ENCODE data around the gene TRIO.

TRIO gene

DNA sequence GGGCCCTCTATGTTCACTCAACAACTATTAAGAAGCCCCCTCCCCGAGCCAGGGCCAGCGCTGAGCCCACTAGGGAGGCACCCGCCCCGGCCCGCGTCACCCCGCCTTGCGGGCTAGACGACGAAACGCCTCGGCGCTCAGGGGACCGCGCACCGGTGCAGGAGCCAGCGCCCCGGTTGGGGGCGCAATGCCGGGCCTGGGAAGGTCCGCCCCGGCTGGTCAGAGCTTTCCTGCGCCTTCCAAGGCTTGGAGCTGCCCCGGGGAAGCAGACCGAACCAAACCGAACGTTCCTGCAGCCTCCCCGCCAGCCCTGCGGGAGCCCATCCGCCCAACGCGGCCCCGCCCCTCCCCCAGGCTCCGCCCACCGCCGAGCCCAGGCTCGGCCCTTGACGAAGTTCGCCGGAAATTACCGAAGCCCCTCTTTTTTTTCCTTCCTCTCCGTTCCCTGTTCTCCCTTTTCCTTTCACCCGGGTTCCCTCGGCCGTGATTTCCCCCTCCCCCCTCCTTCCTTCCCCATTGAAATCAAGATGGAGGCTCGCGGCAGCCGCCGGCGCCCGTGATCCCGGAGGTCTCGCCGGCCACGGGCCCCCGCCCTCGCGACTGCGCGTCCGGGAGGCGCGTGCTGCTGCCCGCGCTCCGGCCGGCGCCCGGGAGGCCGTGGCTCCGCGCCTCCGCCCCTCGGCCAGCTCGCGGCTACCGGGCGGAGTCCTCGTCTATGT, at the start of gene TRIO (continued):
- peak; percentile 100 for TF ChIP-seq IKZF3 (tag by site-specific recombination; IDR thresholded peaks at IDR 0.05)
- TF ChIP-seq ZNF16 (tag by site-specific recombination; IDR thresholded peaks at IDR 0.05; ENCODE audit: low read depth) = no peak
- peak; percentile 49 for TF ChIP-seq ZNF335 (tag by site-specific recombination; conservative IDR thresholded peaks at IDR 0.05)
- TF ChIP-seq KLF8 (tag by site-specific recombination; IDR thresholded peaks at IDR 0.05) = peak; percentile 96
- TF ChIP-seq ZNF610 (tag by site-specific recombination; IDR thresholded peaks at IDR 0.05; ENCODE audit: borderline replicate concordance) = 0 out of 2 replicates have a peak, but pooled peaks have one; percentile 54
- TF ChIP-seq FEZF1 (tag by site-specific recombination; IDR thresholded peaks at IDR 0.05) = no peak
- TF ChIP-seq, protein P1, sequence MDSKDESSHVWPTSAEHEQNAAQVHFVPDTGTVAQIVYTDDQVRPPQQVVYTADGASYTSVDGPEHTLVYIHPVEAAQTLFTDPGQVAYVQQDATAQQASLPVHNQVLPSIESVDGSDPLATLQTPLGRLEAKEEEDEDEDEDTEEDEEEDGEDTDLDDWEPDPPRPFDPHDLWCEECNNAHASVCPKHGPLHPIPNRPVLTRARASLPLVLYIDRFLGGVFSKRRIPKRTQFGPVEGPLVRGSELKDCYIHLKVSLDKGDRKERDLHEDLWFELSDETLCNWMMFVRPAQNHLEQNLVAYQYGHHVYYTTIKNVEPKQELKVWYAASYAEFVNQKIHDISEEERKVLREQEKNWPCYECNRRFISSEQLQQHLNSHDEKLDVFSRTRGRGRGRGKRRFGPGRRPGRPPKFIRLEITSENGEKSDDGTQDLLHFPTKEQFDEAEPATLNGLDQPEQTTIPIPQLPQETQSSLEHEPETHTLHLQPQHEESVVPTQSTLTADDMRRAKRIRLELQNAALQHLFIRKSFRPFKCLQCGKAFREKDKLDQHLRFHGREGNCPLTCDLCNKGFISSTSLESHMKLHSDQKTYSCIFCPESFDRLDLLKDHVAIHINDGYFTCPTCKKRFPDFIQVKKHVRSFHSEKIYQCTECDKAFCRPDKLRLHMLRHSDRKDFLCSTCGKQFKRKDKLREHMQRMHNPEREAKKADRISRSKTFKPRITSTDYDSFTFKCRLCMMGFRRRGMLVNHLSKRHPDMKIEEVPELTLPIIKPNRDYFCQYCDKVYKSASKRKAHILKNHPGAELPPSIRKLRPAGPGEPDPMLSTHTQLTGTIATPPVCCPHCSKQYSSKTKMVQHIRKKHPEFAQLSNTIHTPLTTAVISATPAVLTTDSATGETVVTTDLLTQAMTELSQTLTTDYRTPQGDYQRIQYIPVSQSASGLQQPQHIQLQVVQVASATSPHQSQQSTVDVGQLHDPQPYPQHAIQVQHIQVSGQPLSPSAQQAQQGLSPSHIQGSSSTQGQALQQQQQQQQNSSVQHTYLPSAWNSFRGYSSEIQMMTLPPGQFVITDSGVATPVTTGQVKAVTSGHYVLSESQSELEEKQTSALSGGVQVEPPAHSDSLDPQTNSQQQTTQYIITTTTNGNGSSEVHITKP (tag by site-specific recombination; IDR thresholded peaks at IDR 0.05) = peak; percentile 97
- TF ChIP-seq, protein P2, sequence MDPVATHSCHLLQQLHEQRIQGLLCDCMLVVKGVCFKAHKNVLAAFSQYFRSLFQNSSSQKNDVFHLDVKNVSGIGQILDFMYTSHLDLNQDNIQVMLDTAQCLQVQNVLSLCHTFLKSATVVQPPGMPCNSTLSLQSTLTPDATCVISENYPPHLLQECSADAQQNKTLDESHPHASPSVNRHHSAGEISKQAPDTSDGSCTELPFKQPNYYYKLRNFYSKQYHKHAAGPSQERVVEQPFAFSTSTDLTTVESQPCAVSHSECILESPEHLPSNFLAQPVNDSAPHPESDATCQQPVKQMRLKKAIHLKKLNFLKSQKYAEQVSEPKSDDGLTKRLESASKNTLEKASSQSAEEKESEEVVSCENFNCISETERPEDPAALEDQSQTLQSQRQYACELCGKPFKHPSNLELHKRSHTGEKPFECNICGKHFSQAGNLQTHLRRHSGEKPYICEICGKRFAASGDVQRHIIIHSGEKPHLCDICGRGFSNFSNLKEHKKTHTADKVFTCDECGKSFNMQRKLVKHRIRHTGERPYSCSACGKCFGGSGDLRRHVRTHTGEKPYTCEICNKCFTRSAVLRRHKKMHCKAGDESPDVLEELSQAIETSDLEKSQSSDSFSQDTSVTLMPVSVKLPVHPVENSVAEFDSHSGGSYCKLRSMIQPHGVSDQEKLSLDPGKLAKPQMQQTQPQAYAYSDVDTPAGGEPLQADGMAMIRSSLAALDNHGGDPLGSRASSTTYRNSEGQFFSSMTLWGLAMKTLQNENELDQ (tag by site-specific recombination; IDR thresholded peaks at IDR 0.05; ENCODE audit: low read depth) = no peak
- TF ChIP-seq TCF7L2 (IDR thresholded peaks at IDR 0.05; ENCODE audit: borderline replicate concordance, low read depth, low read length) = no peak
- TF ChIP-seq, protein P3, sequence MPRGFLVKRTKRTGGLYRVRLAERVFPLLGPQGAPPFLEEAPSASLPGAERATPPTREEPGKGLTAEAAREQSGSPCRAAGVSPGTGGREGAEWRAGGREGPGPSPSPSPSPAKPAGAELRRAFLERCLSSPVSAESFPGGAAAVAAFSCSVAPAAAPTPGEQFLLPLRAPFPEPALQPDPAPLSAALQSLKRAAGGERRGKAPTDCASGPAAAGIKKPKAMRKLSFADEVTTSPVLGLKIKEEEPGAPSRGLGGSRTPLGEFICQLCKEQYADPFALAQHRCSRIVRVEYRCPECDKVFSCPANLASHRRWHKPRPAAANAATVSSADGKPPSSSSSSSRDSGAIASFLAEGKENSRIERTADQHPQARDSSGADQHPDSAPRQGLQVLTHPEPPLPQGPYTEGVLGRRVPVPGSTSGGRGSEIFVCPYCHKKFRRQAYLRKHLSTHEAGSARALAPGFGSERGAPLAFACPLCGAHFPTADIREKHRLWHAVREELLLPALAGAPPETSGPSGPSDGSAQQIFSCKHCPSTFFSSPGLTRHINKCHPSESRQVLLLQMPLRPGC (tag by site-specific recombination; IDR thresholded peaks at IDR 0.05) = no peak
- TF ChIP-seq ZBTB7A (tag by site-specific recombination; IDR thresholded peaks at IDR 0.05; ENCODE audit: low read depth) = no peak
- TF ChIP-seq ZNF530 (tag by site-specific recombination; IDR thresholded peaks at IDR 0.05; ENCODE audit: low read depth) = no peak
- 0 out of 2 replicates have a peak, but pooled peaks have one; percentile 29 for TF ChIP-seq ZNF202 (tag by site-specific recombination; IDR thresholded peaks at IDR 0.05; ENCODE audit: borderline replicate concordance)
- no peak for TF ChIP-seq ZNF571 (tag by site-specific recombination; IDR thresholded peaks at IDR 0.05)
- TF ChIP-seq KLF7 (tag by site-specific recombination; IDR thresholded peaks at IDR 0.05; ENCODE audit: borderline replicate concordance) = peak; percentile 88; the same call in 1 of the 2 replicates
- no peak for TF ChIP-seq ZNF529 (tag by site-specific recombination; IDR thresholded peaks at IDR 0.05; ENCODE audit: insufficient replicate concordance)
- peak; percentile 92; the same call in 1 of the 2 replicates for TF ChIP-seq ZNF362 (tag by site-specific recombination; IDR thresholded peaks at IDR 0.05)
- no peak for TF ChIP-seq ZNF174 (tag by site-specific recombination; IDR thresholded peaks at IDR 0.05)
- TF ChIP-seq ZNF391 (tag by site-specific recombination; IDR thresholded peaks at IDR 0.05; ENCODE audit: borderline replicate concordance, low read depth) = no peak
- TF ChIP-seq ZNF223 (tag by site-specific recombination; IDR thresholded peaks at IDR 0.05) = 0 out of 2 replicates have a peak, but pooled peaks have one; percentile 13
- TF ChIP-seq OVOL3 (tag by site-specific recombination; IDR thresholded peaks at IDR 0.05) = 0 out of 2 replicates have a peak, but pooled peaks have one; percentile 26
- no peak for TF ChIP-seq ZNF221 (tag by site-specific recombination; IDR thresholded peaks at IDR 0.05; ENCODE audit: borderline replicate concordance)
- TF ChIP-seq, protein P4, sequence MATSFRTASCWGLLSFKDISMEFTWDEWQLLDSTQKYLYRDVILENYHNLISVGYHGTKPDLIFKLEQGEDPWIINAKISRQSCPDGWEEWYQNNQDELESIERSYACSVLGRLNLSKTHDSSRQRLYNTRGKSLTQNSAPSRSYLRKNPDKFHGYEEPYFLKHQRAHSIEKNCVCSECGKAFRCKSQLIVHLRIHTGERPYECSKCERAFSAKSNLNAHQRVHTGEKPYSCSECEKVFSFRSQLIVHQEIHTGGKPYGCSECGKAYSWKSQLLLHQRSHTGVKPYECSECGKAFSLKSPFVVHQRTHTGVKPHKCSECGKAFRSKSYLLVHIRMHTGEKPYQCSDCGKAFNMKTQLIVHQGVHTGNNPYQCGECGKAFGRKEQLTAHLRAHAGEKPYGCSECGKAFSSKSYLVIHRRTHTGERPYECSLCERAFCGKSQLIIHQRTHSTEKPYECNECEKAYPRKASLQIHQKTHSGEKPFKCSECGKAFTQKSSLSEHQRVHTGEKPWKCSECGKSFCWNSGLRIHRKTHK (tag by site-specific recombination; IDR thresholded peaks at IDR 0.05) = no peak
- TF ChIP-seq REPIN1 (tag by site-specific recombination; IDR thresholded peaks at IDR 0.05; ENCODE audit: low read depth) = no peak
- no peak for TF ChIP-seq ZNF114 (tag by site-specific recombination; IDR thresholded peaks at IDR 0.05)
- TF ChIP-seq BCL11A (tag by site-specific recombination; IDR thresholded peaks at IDR 0.05; ENCODE audit: low read depth) = no peak
- TF ChIP-seq, protein P5, sequence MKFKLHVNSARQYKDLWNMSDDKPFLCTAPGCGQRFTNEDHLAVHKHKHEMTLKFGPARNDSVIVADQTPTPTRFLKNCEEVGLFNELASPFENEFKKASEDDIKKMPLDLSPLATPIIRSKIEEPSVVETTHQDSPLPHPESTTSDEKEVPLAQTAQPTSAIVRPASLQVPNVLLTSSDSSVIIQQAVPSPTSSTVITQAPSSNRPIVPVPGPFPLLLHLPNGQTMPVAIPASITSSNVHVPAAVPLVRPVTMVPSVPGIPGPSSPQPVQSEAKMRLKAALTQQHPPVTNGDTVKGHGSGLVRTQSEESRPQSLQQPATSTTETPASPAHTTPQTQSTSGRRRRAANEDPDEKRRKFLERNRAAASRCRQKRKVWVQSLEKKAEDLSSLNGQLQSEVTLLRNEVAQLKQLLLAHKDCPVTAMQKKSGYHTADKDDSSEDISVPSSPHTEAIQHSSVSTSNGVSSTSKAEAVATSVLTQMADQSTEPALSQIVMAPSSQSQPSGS (tag by site-specific recombination; IDR thresholded peaks at IDR 0.05; ENCODE audit: low read depth) = no peak
